Psoas muscle (tissue), 8 donors: ENCODE results near the gene HHLA2. TPM values are rescaled to one million over a fixed set of nuclear protein-coding genes. Genes with fewer than 3 reads are reported as not detected.

Source experiments
- ATAC-seq, 4 donors: fragments of 200-7000 bp; cut with Tn5 transposase; one replicate each; pipeline ENCODE4 v1.9.1; 2020; ENCODE audit warnings: moderate library complexity in 3 of 4, mild to moderate bottlenecking in 2 of 4
- DNase-seq, 2 donors: peaks; one replicate each; pipeline ENCODE4 v3.0.0-alpha.2; 2020
- H3K27ac ChIP-seq: fragments of 200-600 bp; one replicate; pipeline ENCODE4 v1.8.0; 2022
- H3K27me3 ChIP-seq, 3 donors: fragments of 200-600 bp in 1 of 3; one replicate each; pipeline versions ENCODE4 v1.6.1 to v1.8.0; 2013 to 2022; ENCODE audit warnings: low read length in 2 of 3, mild to moderate bottlenecking in 2 of 3, moderate library complexity in 1 of 3; ENCODE audit not compliant: insufficient read depth in 3 of 3
- H3K36me3 ChIP-seq, 2 donors: fragments of 200-600 bp in 1 of 2; one replicate each; pipeline versions ENCODE4 v1.6.1 to v1.8.0; 2013 to 2022; ENCODE audit warnings: low read depth in 1 of 2, mild to moderate bottlenecking in 1 of 2, moderate library complexity in 1 of 2; ENCODE audit not compliant: insufficient read depth in 1 of 2
- H3K4me1 ChIP-seq: fragments of 200-600 bp; one replicate; pipeline ENCODE4 v1.8.0; 2022
- H3K4me3 ChIP-seq: fragments of 200-600 bp; one replicate; pipeline ENCODE4 v1.8.0; 2022; ENCODE audit warnings: mild to moderate bottlenecking
- H3K9me3 ChIP-seq: fragments of 200-600 bp; one replicate; pipeline ENCODE4 v1.8.0; 2022
- WGBS, 3 donors: extraction: QIAGEN DNeasy Blood & Tissue Kit; methylation state at CpG; one replicate each; pipeline versions ENCODE4 v1.1.6 to v1.1.7; 2013; 5-methylcytosine and 5-hydroxymethylcytosine counted together
- intact Hi-C, 2 donors: fragments of 100-400 bp; cut with DNase I; formaldehyde crosslinking; loops; one replicate each; pipeline versions ENCODE4 v1.11.0 to v1.14.2; 2022
- polyA plus RNA-seq, 3 donors: library from polyadenylated mRNA; stranded (reverse); fragments of 200-250 nt; gene quantifications; one replicate each; pipeline ENCODE4 v1.2.3, GENCODE V29; 2013
- total RNA-seq, 4 donors: library from RNA; stranded (reverse); fragmentation: NEBNext Ultra II Directional in 2 of 4; extraction: Animal tissue kit (Norgen Biotek cat#: 25700) in 2 of 4; gene quantifications; one replicate each; pipeline versions ENCODE4 v1.2.1 to v1.2.4, GENCODE V29; 2021 to 2023
- TF ChIP-seq, protein P1 (sequence below): fragments of 200-600 bp; IDR thresholded peaks from one replicate; pipeline ENCODE4 v1.8.0; 2022; ENCODE audit warnings: antibody characterized with exemption
- donor health status: healthy with polysubstance abuse.
- donor health status: DM: no; HTN: no; CAD: no; lungs with moderate emphysema.
- donor health status: Bipolar disorder and iron deficiency.
- donor health status: healthy.
- donor health status: DM: yes; HTN: yes; CAD: no.
- donor health status: DM: no; HTN: no; CAD: no.
- donor health status: DM: no; HTN: no; CAD: no.
- donor health status: DM: yes; HTN: yes; CAD: no.

Gene HHLA2
- total and polyA plus RNA-seq, 7 donors, result 0.04 TPM; not detected in 6

DNA sequence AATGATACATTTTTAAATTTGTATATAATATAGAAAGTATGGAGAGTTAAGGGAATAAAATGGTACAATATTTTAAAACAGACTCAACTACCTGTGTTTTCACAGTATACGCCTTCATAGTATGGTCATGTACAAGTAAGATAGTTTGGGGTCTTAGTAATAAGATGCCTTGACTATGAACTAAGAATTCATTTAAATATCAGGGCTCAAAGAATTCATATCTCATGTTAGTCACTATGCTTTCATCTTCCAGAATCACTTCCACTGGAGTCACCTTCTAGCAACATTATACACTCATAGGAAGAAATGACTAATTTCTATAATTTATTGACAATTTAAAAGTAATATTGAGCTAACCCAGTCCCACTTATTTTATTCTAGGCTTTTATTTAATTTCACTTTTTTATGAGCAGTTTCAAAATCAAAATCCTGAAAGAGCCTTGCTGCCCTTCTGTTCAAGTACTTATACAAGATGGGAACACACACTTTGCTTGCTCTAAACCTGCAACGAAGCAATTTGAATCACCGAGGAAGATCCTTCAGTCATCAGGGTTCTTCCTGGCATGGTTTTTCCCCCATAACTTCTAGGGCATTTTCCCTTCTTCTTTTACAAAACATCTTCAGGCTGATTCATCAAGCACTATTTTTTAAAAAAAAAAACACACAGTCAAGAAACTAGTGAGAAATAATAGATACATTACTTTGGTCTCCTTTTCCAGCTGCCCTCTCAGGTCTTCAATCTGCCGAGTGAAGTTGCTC, 119.9 kb downstream of the HHLA2 start:
- no peak overlapping the region for H3K27ac ChIP-seq
- H3K27me3 ChIP-seq, result no peaks in the 10 kb centered on the region
- H3K4me1 ChIP-seq, result no peaks in the 10 kb centered on the region
- intact Hi-C loops, result no loop called here
- 90 to 95% (median 92%) methylated on average over 4 of the region's 4 CpGs for WGBS, 3 donors
- no peak overlapping the region for H3K4me3 ChIP-seq
- TF ChIP-seq, protein P1, sequence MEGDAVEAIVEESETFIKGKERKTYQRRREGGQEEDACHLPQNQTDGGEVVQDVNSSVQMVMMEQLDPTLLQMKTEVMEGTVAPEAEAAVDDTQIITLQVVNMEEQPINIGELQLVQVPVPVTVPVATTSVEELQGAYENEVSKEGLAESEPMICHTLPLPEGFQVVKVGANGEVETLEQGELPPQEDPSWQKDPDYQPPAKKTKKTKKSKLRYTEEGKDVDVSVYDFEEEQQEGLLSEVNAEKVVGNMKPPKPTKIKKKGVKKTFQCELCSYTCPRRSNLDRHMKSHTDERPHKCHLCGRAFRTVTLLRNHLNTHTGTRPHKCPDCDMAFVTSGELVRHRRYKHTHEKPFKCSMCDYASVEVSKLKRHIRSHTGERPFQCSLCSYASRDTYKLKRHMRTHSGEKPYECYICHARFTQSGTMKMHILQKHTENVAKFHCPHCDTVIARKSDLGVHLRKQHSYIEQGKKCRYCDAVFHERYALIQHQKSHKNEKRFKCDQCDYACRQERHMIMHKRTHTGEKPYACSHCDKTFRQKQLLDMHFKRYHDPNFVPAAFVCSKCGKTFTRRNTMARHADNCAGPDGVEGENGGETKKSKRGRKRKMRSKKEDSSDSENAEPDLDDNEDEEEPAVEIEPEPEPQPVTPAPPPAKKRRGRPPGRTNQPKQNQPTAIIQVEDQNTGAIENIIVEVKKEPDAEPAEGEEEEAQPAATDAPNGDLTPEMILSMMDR, result no peak
- H3K9me3 ChIP-seq, result no peaks in the 10 kb centered on the region
- ATAC-seq, result no peak
- no peak for DNase-seq
- H3K36me3 ChIP-seq, result no peaks in the 10 kb centered on the region

DNA sequence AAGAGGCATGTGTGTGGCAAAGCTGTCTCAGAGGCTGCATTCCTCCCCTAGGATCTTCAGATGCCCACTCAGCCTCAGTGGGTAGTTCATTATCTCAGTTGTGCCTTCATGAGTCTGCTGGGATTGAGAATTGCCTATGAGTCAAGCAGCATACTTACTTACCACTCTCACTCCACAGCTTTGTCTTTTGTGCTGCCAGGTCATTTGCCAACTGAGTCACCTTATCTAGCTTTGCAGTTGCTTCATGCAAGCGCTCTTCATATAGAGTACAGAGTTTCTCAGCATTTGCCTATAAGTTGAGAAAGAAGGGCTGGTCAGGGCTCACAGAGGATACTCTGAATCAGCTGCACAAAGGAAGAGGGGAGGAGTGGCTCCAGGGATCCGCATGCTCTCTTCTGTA, 124.6 kb downstream of the HHLA2 start:
- intact Hi-C loops, result no loop called here
- TF ChIP-seq, protein P1, result no peak
- no peak overlapping the region for H3K4me3 ChIP-seq
- H3K36me3 ChIP-seq, result no peaks in the 10 kb centered on the region
- no peak overlapping the region for H3K27ac ChIP-seq
- ATAC-seq (no peak), DNase-seq (no peak)
- WGBS, 3 donors, result 90 to 99% (median 93%) methylated on average over 2 of the region's 2 CpGs
- no peaks in the 10 kb centered on the region for H3K9me3 ChIP-seq
- H3K4me1 ChIP-seq, result no peaks in the 10 kb centered on the region
- no peaks in the 10 kb centered on the region for H3K27me3 ChIP-seq

Other genes starting within 250 kb of the HHLA2 start
- 10 to 100 TPM; 12.9 to 26.5 (median 17.5) TPM for gene CD47, start 205.5 kb upstream of the HHLA2 start, total RNA-seq
- 10 to 100 TPM; 12.2 to 53.1 (median 14.7) TPM for gene CD47, start 205.5 kb upstream of the HHLA2 start, polyA plus RNA-seq
- gene IFT57, start 74.1 kb upstream of the HHLA2 start, total RNA-seq, result 10 to 100 TPM; 11.8 to 18.0 (median 13.5) TPM
- 10 to 100 TPM in 2 of 3 donors, 1 to 10 TPM in 1; 5.3 to 17.0 (median 14.6) TPM for gene IFT57, start 74.1 kb upstream of the HHLA2 start, polyA plus RNA-seq
- under 1 TPM; 0.08 to 0.67 (median 0.20) TPM for gene MYH15, start 214.0 kb downstream of the HHLA2 start, total RNA-seq
- under 1 TPM; 0.01 to 0.08 (median 0.06) TPM for gene MYH15, start 214.0 kb downstream of the HHLA2 start, polyA plus RNA-seq